K562 (cell line): ENCODE measurements around the gene MYO6. TPM values are rescaled to one million over a fixed set of nuclear protein-coding genes. Genes with fewer than 3 reads are reported as not detected.

Source experiments
- ADNP ChIP-seq: fragments of 200-800 bp; sonication (Bioruptor generic); IDR thresholded peaks from 2 replicates; pipeline ENCODE4 v1.6.1; 2016; ENCODE audit warnings: missing genetic modification characterization, missing compliant biosample characterization
- ELF4 ChIP-seq: fragments of 450-650 bp; formaldehyde crosslinking; IDR thresholded peaks from 2 replicates; pipeline ENCODE4 v1.4.0; 2022; ENCODE audit warnings: missing genetic modification characterization
- EZH2 ChIP-seq: IDR thresholded peaks from 2 replicates; pipeline ENCODE4 v1.6.1; 2012; ENCODE audit warnings: low read depth, mild to moderate bottlenecking, inconsistent platforms, low read length, borderline replicate concordance
- SIRT6 ChIP-seq: IDR thresholded peaks from one replicate; pipeline ENCODE4 v1.6.1; 2012; ENCODE audit warnings: low read depth, mild to moderate bottlenecking, control low read depth, inconsistent platforms, low read length, moderate library complexity
- TBL1XR1 ChIP-seq, 2 experiments: IDR thresholded peaks; 2 replicates each; pipeline ENCODE4 v1.6.1; 2012; ENCODE audit warnings: improper control_type of control experiment in 2 of 2, low read length in 2 of 2, mild to moderate bottlenecking in 1 of 2
- polyA plus RNA-seq, 8 experiments: library from polyadenylated mRNA; depleted of rRNA in 4 of 8; stranded (reverse) in 5 of 8; unstranded in 3 of 8; fragments of >200 nt; fragmentation: Nextera tagmentation in 2 of 8; fragmentation: Illumina TruSeq in 1 of 8; extraction: Ambion mirVana in 2 of 8; extraction: Trizol in 1 of 8; gene quantifications; 2 replicates each; pipeline versions ENCODE4 v1.2.1 to v1.2.3, GENCODE V29; 2011 to 2014; ENCODE audit warnings: inconsistent platforms in 1 of 8, missing spikeins in 1 of 8
- total RNA-seq, 7 experiments: library from RNA; depleted of rRNA in 6 of 7; stranded (reverse); fragments of >200 nt in 6 of 7; fragmentation: Illumina TruSeq in 2 of 7; extraction: Trizol in 2 of 7; gene quantifications; 2 replicates each; pipeline versions ENCODE4 v1.2.1 to v1.2.3, GENCODE V29; 2011 to 2021; ENCODE audit warnings: low replicate concordance in 1 of 7
- TF ChIP-seq, protein P1 (sequence below): fragments of 250-450 bp; sonication (Bioruptor Pico); IDR thresholded peaks from 2 replicates; pipeline ENCODE4 v1.5.0; 2021; ENCODE audit warnings: mild to moderate bottlenecking, moderate library complexity
- TF ChIP-seq, protein P2 (sequence below), 3 experiments: IDR thresholded peaks in 2 of 3; conservative IDR thresholded peaks in 1 of 3; 2 replicates each; pipeline ENCODE4 v1.5.1; 2011 to 2012; ENCODE audit warnings: low read length in 3 of 3, mild to moderate bottlenecking in 3 of 3, control low read depth in 2 of 3, improper control_type of control experiment in 1 of 3, inconsistent platforms in 1 of 3, low read depth in 1 of 3, mixed read lengths in 1 of 3, moderate library complexity in 1 of 3; ENCODE audit not compliant: insufficient read depth in 2 of 3
- TF ChIP-seq, protein P3 (sequence below): sonication (generic); formaldehyde crosslinking; IDR thresholded peaks from 2 replicates; pipeline ENCODE4 v1.8.1; 2022; ENCODE audit warnings: missing genetic modification reagents

The MYO6 gene
- total and polyA plus RNA-seq, 9 of the 15 experiments (the other 6 are each of a cell fraction or from before 2014, with no cell fraction given): 1.3 to 5.5 (median 2.7) TPM

DNA sequence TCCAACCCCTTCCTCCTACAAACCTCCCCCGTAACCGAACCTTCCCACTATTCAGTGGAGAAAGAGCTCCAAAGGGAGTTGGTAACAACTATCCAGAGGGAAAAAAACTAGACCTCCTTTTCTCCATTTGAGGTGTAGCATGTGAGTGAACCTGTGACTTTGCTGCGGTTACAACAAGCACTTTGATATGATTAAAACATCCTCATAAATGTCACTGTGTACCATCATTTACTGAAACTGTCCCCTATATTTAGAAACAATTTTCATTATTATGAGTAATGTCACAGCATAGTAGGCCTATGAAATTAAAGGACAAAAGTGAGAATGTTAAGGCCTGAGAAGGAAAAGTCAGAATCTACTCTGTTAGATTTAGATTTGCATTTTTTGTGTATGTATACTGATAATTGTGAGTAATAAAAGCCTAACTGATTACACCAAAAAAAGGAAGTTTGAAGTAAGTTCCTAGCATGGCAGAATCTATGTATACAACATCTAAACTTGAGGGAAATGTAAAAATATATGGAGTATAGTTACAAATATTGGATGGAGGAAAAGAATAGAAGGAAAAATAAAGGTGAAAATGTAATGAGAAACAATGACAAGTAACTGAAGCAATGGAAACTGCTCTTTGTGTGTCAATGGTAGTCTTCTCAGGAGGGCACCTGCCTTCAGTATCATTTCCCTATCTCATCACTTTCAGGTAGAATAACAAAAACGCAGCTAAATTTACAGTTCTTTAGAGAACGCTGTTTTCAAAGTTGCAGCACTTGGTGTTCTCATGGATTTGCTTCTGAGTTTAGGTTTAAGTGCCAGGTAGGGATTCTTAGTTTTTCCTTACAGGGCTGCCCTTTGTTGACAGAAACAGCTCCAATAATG is 177.5 kb downstream of the MYO6 start (continued):
- TF ChIP-seq, protein P1, sequence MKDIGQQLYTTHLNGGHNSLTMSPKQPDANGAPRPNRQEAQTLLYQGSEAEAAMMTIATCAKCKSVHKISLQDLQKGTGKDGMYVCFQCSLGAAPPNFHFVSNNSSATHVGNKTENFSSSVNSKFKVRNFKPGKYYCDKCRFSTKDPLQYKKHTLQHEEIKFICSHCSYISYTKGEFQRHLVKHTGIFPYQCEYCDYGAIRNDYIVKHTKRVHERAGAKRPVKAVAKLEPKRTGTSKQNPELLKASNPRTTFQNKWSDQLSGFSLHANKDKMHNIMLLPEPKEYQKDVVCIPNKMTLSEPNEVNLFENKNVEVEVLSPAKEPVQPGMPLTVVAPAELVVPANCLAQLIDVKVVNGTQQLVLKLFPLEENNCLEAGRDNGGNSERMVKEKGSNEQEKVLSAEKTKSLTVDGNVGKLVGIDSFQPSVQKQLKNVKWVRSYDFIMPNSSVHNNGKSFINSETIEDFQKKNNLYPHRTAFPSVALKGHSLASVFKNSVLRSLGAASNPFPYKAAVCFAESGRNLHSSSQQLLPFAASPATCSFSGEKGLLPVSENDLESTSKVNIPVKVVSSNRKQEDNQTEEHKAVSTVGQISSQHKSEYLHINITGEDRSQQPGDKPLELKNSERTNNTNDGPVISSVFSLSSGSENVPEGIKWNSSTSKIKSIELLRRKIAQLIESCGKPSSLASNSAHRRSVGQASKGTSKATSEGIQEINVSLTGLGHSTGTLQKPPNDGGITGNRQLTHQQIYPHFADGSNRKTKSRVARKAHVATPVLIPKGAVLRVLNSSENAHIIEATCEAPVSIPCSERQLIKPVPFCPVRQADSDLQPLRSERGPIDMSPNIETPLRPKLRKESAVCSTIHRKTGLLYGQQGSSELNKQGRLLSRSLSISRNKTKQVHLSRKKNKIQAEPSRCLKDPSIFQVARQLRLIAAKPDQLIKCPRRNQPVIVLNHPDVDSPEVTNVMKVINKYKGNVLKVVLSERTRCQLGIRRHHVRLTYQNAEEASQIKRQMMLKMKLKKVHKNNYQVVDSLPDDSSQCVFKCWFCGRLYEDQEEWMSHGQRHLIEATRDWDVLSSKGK (CRISPR knock-in tag): no peak
- no peak for TF ChIP-seq EZH2
- TF ChIP-seq, protein P2, sequence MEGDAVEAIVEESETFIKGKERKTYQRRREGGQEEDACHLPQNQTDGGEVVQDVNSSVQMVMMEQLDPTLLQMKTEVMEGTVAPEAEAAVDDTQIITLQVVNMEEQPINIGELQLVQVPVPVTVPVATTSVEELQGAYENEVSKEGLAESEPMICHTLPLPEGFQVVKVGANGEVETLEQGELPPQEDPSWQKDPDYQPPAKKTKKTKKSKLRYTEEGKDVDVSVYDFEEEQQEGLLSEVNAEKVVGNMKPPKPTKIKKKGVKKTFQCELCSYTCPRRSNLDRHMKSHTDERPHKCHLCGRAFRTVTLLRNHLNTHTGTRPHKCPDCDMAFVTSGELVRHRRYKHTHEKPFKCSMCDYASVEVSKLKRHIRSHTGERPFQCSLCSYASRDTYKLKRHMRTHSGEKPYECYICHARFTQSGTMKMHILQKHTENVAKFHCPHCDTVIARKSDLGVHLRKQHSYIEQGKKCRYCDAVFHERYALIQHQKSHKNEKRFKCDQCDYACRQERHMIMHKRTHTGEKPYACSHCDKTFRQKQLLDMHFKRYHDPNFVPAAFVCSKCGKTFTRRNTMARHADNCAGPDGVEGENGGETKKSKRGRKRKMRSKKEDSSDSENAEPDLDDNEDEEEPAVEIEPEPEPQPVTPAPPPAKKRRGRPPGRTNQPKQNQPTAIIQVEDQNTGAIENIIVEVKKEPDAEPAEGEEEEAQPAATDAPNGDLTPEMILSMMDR (IDR thresholded peaks at IDR 0.05 in 2 of 3, conservative IDR thresholded peaks at IDR 0.05 in 1 of 3; ENCODE audit: insufficient read depth in 2 of 3, low read depth in 1 of 3, low read length in 3 of 3): no peak
- TF ChIP-seq TBL1XR1 (IDR thresholded peaks at IDR 0.05; ENCODE audit: low read length in 2 of 2): no peak
- TF ChIP-seq, protein P3, sequence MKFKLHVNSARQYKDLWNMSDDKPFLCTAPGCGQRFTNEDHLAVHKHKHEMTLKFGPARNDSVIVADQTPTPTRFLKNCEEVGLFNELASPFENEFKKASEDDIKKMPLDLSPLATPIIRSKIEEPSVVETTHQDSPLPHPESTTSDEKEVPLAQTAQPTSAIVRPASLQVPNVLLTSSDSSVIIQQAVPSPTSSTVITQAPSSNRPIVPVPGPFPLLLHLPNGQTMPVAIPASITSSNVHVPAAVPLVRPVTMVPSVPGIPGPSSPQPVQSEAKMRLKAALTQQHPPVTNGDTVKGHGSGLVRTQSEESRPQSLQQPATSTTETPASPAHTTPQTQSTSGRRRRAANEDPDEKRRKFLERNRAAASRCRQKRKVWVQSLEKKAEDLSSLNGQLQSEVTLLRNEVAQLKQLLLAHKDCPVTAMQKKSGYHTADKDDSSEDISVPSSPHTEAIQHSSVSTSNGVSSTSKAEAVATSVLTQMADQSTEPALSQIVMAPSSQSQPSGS (CRISPR knock-in tag): no peak
- no peak for TF ChIP-seq ADNP (tag)
- TF ChIP-seq ELF4: no peak
- TF ChIP-seq SIRT6: no peak
- TF ChIP-seq, all 486 proteins: peak for 0
